K562 (cell line): ENCODE data around the gene SEPTIN1.

Experiments
- BCOR ChIP-seq: fragments of 450-650 bp; IDR thresholded peaks from 2 replicates; pipeline ENCODE4 v1.6.1; 2016
- GABPA ChIP-seq: fragments of 200-800 bp; sonication (Bioruptor generic); conservative IDR thresholded peaks from 2 replicates; pipeline ENCODE4 v1.6.1; 2016; ENCODE audit warnings: low read depth, missing genetic modification characterization, missing compliant biosample characterization
- GATAD2B ChIP-seq: fragments of 450-650 bp; IDR thresholded peaks from 2 replicates; pipeline ENCODE4 v1.6.1; 2017; ENCODE audit warnings: mild to moderate bottlenecking, borderline replicate concordance
- HDAC8 ChIP-seq: fragments of 450-650 bp; IDR thresholded peaks from 2 replicates; pipeline ENCODE4 v1.6.1; 2016; ENCODE audit warnings: mild to moderate bottlenecking, missing genetic modification characterization, moderate library complexity, missing compliant biosample characterization
- KDM1A ChIP-seq, 2 experiments: fragments of 450-650 bp; IDR thresholded peaks; 2 replicates each; pipeline ENCODE4 v1.6.1; 2016; ENCODE audit warnings: mild to moderate bottlenecking in 2 of 2
- RAD21 ChIP-seq, 2 experiments: fragments of 250-450 bp in 1 of 2; fragments of 450-650 bp in 1 of 2; sonication (Bioruptor Pico) in 1 of 2; formaldehyde crosslinking in 1 of 2; IDR thresholded peaks in 1 of 2; conservative IDR thresholded peaks in 1 of 2; 2 replicates each; pipeline versions ENCODE4 v1.4.0 to v1.8.0; 2020 to 2022; ENCODE audit warnings: mild to moderate bottlenecking in 2 of 2, moderate library complexity in 1 of 2
- ZC3H4 ChIP-seq: sonication (generic); formaldehyde crosslinking; IDR thresholded peaks from 2 replicates; pipeline ENCODE4 v1.9.0; 2021; ENCODE audit warnings: missing genetic modification reagents, borderline replicate concordance
- TF ChIP-seq, protein P1 (sequence below), 3 experiments: IDR thresholded peaks in 2 of 3; conservative IDR thresholded peaks in 1 of 3; 2 replicates each; pipeline ENCODE4 v1.5.1; 2011 to 2012; ENCODE audit warnings: low read length in 3 of 3, mild to moderate bottlenecking in 3 of 3, control low read depth in 2 of 3, improper control_type of control experiment in 1 of 3, inconsistent platforms in 1 of 3, low read depth in 1 of 3, mixed read lengths in 1 of 3, moderate library complexity in 1 of 3; ENCODE audit not compliant: insufficient read depth in 2 of 3

DNA sequence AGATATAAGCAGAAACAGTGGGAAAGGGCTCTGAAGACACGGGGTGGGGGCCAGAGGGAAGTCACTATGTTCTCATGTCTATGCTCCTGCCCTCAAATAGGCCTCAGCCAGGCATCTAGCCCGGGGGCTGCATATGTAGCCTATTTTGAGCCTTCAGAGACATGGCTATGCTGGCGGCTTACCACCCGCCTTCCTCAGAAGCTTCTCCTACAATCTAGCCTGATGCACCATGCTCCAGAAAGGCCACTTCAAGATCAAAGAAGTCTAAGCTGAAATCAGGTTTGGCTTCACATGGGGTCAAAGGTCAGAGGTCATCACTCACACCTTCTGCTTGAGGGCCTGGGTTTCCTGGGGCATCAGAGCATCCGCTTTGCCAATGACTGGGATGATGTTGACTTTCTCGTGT is 1.6 kb downstream of the SEPTIN1 start:
- TF ChIP-seq ZC3H4 (CRISPR knock-in tag) = no peak
- TF ChIP-seq, protein P1, sequence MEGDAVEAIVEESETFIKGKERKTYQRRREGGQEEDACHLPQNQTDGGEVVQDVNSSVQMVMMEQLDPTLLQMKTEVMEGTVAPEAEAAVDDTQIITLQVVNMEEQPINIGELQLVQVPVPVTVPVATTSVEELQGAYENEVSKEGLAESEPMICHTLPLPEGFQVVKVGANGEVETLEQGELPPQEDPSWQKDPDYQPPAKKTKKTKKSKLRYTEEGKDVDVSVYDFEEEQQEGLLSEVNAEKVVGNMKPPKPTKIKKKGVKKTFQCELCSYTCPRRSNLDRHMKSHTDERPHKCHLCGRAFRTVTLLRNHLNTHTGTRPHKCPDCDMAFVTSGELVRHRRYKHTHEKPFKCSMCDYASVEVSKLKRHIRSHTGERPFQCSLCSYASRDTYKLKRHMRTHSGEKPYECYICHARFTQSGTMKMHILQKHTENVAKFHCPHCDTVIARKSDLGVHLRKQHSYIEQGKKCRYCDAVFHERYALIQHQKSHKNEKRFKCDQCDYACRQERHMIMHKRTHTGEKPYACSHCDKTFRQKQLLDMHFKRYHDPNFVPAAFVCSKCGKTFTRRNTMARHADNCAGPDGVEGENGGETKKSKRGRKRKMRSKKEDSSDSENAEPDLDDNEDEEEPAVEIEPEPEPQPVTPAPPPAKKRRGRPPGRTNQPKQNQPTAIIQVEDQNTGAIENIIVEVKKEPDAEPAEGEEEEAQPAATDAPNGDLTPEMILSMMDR (IDR thresholded peaks at IDR 0.05 in 2 of 3, conservative IDR thresholded peaks at IDR 0.05 in 1 of 3; ENCODE audit: insufficient read depth in 2 of 3, low read depth in 1 of 3, low read length in 3 of 3) = no peak
- TF ChIP-seq GABPA (tag) = no peak
- TF ChIP-seq RAD21 (CRISPR knock-in tag; conservative IDR thresholded peaks at IDR 0.05 in 1 of 2, IDR thresholded peaks at IDR 0.05 in 1 of 2) = no peak
- no peak for TF ChIP-seq GATAD2B
- TF ChIP-seq BCOR = no peak
- TF ChIP-seq KDM1A (IDR thresholded peaks at IDR 0.05) = no peak
- no peak for TF ChIP-seq HDAC8 (tag)
